ENCODE measurements around the gene ACOX3. TPM values are rescaled to one million over a fixed set of nuclear protein-coding genes. Genes with fewer than 3 reads are reported as not detected.

ACOX3 gene
- total and polyA plus RNA-seq, 9 of the 15 experiments (the other 6 are each of a cell fraction or from before 2014, with no cell fraction given): 0.68 to 7.3 (median 3.7) TPM

GRCh38 chr4:8440492-8441311 is at the start of gene ACOX3, which contains the start of gene TRMT44 (continued):
- TF ChIP-seq, protein P1, sequence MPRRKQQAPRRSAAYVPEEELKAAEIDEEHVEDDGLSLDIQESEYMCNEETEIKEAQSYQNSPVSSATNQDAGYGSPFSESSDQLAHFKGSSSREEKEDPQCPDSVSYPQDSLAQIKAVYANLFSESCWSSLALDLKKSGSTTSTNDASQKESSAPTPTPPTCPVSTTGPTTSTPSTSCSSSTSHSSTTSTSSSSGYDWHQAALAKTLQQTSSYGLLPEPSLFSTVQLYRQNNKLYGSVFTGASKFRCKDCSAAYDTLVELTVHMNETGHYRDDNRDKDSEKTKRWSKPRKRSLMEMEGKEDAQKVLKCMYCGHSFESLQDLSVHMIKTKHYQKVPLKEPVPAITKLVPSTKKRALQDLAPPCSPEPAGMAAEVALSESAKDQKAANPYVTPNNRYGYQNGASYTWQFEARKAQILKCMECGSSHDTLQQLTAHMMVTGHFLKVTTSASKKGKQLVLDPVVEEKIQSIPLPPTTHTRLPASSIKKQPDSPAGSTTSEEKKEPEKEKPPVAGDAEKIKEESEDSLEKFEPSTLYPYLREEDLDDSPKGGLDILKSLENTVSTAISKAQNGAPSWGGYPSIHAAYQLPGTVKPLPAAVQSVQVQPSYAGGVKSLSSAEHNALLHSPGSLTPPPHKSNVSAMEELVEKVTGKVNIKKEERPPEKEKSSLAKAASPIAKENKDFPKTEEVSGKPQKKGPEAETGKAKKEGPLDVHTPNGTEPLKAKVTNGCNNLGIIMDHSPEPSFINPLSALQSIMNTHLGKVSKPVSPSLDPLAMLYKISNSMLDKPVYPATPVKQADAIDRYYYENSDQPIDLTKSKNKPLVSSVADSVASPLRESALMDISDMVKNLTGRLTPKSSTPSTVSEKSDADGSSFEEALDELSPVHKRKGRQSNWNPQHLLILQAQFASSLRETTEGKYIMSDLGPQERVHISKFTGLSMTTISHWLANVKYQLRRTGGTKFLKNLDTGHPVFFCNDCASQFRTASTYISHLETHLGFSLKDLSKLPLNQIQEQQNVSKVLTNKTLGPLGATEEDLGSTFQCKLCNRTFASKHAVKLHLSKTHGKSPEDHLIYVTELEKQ (CRISPR knock-in tag; IDR thresholded peaks at IDR 0.05): no peak
- TF ChIP-seq ZNF583 (CRISPR knock-in tag; IDR thresholded peaks at IDR 0.05) (no peak), ZNF124 (CRISPR knock-in tag; IDR thresholded peaks at IDR 0.05) (no peak), ARID1B (IDR thresholded peaks at IDR 0.05) (no peak; the same call in 1 of the 2 replicates), CC2D1A (IDR thresholded peaks at IDR 0.05) (no peak), PREB (CRISPR knock-in tag; IDR thresholded peaks at IDR 0.05) (no peak), EP300 (IDR thresholded peaks at IDR 0.05; ENCODE audit: low read length) (0 out of 2 replicates have a peak, but pooled peaks have one; percentile 3), SREBF1 (IDR thresholded peaks at IDR 0.05; ENCODE audit: borderline replicate concordance, low read depth, low read length) (no peak), XRCC5 (IDR thresholded peaks at IDR 0.05; ENCODE audit: low read depth, low read length) (no peak), SMARCB1 (IDR thresholded peaks at IDR 0.05; ENCODE audit: insufficient read length, low read depth) (no peak), ZNF57 (CRISPR knock-in tag; IDR thresholded peaks at IDR 0.05) (no peak), ZC3H4 (CRISPR knock-in tag; IDR thresholded peaks at IDR 0.05; ENCODE audit: borderline replicate concordance) (no peak), DACH1 (IDR thresholded peaks at IDR 0.05; ENCODE audit: partially characterized antibody) (no peak), POLR2H (tag; IDR thresholded peaks at IDR 0.05; ENCODE audit: low read depth) (peak; percentile 61)
- TF ChIP-seq, protein P2, sequence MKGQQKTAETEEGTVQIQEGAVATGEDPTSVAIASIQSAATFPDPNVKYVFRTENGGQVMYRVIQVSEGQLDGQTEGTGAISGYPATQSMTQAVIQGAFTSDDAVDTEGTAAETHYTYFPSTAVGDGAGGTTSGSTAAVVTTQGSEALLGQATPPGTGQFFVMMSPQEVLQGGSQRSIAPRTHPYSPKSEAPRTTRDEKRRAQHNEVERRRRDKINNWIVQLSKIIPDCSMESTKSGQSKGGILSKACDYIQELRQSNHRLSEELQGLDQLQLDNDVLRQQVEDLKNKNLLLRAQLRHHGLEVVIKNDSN (CRISPR knock-in tag; IDR thresholded peaks at IDR 0.05): no peak
- TF ChIP-seq, protein P3, sequence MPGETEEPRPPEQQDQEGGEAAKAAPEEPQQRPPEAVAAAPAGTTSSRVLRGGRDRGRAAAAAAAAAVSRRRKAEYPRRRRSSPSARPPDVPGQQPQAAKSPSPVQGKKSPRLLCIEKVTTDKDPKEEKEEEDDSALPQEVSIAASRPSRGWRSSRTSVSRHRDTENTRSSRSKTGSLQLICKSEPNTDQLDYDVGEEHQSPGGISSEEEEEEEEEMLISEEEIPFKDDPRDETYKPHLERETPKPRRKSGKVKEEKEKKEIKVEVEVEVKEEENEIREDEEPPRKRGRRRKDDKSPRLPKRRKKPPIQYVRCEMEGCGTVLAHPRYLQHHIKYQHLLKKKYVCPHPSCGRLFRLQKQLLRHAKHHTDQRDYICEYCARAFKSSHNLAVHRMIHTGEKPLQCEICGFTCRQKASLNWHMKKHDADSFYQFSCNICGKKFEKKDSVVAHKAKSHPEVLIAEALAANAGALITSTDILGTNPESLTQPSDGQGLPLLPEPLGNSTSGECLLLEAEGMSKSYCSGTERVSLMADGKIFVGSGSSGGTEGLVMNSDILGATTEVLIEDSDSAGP (CRISPR knock-in tag; IDR thresholded peaks at IDR 0.05): no peak

All from K562 (cell line).